ENCODE data around the gene MYOM3.

MYOM3 gene

GRCh38 chr1:24121406-24121805 lies 9.5 kb upstream of the MYOM3 start:
- TF ChIP-seq, protein P1, sequence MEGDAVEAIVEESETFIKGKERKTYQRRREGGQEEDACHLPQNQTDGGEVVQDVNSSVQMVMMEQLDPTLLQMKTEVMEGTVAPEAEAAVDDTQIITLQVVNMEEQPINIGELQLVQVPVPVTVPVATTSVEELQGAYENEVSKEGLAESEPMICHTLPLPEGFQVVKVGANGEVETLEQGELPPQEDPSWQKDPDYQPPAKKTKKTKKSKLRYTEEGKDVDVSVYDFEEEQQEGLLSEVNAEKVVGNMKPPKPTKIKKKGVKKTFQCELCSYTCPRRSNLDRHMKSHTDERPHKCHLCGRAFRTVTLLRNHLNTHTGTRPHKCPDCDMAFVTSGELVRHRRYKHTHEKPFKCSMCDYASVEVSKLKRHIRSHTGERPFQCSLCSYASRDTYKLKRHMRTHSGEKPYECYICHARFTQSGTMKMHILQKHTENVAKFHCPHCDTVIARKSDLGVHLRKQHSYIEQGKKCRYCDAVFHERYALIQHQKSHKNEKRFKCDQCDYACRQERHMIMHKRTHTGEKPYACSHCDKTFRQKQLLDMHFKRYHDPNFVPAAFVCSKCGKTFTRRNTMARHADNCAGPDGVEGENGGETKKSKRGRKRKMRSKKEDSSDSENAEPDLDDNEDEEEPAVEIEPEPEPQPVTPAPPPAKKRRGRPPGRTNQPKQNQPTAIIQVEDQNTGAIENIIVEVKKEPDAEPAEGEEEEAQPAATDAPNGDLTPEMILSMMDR (IDR thresholded peaks at IDR 0.05; ENCODE audit: low read depth, low read length, missing control alignments) = no peak
- H3K4me3 ChIP-seq (ENCODE audit: low read depth, low read length) = no peak overlapping the region
- DNase-seq (ENCODE audit: low read depth) = no peak

- no peak overlapping the region for H3K4me3 ChIP-seq (ENCODE audit: low read depth, low read length)
- no peak for DNase-seq (ENCODE audit: low read depth)
- TF ChIP-seq, protein P1 (IDR thresholded peaks at IDR 0.05; ENCODE audit: low read depth, low read length, missing control alignments) = no peak
Observed at GRCh38 chr1:24120965-24121364, 9.0 kb upstream of the MYOM3 start.

DNA sequence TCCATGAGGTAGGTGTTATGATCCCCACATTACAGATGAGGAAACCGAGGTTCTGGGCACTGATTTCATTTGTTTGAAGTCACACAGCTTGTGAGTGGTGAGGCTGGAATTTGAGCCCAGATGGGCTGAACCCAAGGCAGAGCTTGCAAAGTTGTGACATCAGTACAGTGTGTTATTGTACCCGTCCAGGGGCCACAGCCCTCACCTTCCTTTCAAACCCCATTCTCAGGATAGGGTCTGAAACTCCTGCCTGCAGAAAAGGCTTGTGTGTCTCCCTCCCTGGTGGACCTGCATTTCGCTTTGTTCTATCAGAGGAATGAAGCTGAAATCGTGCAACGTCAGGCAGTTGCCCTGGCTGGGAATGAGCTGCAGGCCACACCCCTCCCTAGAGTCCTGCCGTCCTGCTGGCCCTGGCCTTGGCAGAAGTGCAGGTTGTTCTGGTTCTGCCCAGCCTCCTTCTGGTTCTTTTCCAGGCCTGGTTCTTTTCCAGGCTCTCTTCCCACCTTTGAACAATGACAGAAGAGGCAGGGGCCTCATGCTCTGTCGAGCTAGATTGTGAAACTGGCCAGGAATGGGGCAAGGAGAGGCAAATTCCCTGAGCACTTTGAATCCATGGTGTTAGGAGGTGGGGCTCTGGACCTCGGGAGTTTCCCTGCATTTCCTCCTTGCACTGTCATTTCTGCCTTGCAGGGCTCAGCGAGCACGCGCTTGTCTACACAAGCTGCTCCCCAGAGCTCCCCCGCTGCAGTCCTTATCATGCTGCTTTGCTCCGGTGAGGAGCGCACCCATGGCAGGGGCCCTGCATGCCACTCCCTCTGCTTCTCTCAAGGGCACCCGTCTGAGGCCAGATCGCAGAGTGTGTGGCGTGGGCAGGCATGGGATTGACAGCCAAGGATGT lies 8.2 kb upstream of the MYOM3 start:
- no peak overlapping the region for H3K4me3 ChIP-seq (ENCODE audit: low read depth, low read length)
- TF ChIP-seq, protein P1 (IDR thresholded peaks at IDR 0.05; ENCODE audit: low read depth, low read length, missing control alignments) = no peak
- no peak for DNase-seq (ENCODE audit: low read depth)

DNA sequence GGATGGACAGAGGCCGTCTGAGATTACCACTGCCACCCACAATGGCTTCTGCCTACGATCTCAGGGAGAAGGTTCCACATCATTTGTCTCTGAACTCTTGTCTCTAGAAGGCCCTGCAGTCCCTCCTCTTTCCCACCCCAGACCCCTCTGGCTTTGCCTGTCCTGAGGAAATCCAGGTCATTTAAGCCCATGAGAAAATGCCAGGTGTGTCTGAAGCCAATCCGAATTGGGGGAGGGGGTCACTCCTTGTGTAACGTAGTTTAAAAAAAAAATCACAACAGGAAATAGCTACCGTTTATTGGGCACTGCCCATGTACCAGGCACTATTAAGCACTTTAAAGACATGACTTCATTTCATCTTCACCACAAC lies 7.5 kb upstream of the MYOM3 start:
- no peak for DNase-seq (ENCODE audit: low read depth)
- H3K4me3 ChIP-seq (ENCODE audit: low read depth, low read length) = no peak overlapping the region
- TF ChIP-seq, protein P1 (IDR thresholded peaks at IDR 0.05; ENCODE audit: low read depth, low read length, missing control alignments) = no peak

DNA sequence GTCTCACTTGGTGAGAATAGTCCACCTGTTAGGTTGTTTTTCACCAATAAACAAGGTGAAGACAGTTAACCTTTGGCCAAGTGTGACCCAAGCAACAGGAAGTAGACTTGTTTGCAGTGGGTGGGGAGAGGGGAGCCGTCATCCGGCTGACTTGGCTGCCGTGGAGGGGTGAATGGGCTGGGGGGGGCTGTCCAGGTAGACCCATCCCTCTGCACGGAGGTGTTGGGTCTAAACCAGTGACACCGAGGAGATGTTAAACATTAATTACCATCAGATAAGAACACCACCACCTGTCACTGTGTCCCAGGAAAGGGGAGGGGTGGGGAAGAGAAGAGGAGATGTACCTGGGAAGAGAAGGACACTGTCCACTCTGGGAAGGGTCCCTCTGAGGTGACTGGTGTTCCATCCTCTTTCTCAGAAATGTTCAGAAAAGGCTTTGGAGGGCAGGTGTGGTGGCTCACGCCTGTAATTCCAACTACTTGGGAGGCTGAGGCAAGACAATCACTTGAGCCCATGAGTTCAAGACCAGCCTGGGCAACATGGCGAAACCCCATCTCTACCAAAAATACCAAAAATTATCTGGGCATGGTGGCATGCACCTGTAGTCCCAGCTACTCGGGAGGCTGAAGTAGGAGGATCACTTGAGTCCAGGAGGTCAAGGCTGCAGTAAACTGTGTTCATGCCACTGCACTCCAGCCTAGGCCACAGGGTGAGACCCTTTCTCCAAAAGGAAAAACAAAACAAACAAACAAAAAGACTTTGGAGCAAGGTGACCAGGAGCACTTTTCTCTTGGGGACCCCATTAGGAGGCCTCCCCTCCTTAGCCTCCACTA lies 6.7 kb upstream of the MYOM3 start:
- no peak for DNase-seq (ENCODE audit: low read depth)
- TF ChIP-seq, protein P1 (IDR thresholded peaks at IDR 0.05; ENCODE audit: low read depth, low read length, missing control alignments) = no peak
- H3K4me3 ChIP-seq (ENCODE audit: low read depth, low read length) = no peak overlapping the region

GRCh38 chr1:24117722-24118409 lies 5.9 kb upstream of the MYOM3 start:
- no peak for DNase-seq (ENCODE audit: low read depth)
- TF ChIP-seq, protein P1 (IDR thresholded peaks at IDR 0.05; ENCODE audit: low read depth, low read length, missing control alignments) = no peak
- no peak overlapping the region for H3K4me3 ChIP-seq (ENCODE audit: low read depth, low read length)
